ENCODE data around the gene CHD5.

Gene CHD5

DNA sequence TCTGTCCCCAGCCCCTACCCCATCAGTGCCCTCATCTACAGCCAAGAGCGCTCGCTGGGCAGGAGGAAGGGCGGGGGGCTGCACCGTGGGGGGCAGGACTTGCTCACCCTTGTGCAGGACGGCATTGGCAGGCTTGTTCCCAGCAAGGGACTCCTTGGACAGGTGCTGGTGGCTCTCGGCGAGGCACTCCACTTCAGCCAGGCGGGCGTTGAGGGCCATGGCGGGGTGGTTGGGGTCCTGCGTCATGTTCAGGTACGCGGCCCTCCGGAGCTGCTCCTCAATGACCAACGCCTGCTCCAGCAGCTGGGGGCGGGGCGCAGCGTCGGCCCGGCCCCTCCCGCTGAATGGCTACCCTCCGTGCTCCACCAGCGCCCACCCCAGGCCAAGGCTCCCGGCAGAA, 70.4 kb downstream of the CHD5 start:
- DNase-seq: no peak

DNA sequence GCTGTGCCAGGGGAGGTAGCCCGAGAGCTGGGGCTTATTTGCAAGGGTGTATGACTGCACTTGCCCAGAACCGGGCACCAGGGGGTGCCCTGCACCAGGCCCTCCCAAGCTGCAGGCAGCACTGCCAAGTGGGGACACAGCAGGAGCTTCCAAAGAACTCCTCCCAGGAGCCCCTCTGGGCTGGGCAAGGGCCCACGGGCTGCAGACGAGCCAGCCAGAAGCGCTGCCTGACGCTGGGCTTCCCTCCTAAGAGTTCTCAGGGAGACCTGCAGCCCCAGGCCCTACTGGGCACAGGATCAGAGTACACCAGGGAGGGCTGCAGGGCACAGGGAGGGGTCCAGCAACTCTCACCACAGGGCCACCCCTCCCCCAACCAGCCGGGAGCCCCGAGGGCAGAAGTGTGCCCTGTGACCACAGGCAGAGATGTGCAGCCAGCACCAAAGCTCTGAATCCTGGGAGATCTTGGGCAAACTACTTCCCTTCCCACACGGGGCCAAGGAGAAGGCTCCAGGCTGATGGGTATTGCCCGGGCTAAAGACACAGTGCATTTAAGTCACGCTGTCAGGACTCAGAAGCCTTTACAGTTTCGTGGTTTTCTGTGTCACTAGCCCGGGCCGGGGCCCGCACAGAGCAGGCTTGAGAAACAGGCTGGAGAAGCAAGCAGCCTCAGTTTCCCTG, 71.0 kb downstream of the CHD5 start:
- DNase-seq: no peak

DNA sequence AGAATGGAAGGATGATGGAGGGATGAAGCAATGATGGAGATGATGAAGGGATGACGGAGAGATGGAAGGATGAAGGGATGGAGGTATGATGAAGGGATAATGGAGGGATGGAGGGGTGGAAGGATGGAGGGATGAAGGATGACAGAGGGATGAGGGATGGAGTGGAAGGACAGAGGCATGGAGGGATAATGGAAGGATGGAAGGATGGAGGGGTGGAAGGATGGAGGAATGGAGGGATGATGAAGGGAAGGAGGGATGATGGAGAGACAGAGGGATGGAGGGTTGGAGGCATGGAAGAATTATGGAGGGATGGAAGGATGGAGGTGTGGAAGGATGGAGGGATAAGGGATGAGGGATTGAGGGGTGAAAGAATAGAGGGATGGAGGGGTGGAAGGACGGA, 71.6 kb downstream of the CHD5 start:
- DNase-seq: no peak

DNA sequence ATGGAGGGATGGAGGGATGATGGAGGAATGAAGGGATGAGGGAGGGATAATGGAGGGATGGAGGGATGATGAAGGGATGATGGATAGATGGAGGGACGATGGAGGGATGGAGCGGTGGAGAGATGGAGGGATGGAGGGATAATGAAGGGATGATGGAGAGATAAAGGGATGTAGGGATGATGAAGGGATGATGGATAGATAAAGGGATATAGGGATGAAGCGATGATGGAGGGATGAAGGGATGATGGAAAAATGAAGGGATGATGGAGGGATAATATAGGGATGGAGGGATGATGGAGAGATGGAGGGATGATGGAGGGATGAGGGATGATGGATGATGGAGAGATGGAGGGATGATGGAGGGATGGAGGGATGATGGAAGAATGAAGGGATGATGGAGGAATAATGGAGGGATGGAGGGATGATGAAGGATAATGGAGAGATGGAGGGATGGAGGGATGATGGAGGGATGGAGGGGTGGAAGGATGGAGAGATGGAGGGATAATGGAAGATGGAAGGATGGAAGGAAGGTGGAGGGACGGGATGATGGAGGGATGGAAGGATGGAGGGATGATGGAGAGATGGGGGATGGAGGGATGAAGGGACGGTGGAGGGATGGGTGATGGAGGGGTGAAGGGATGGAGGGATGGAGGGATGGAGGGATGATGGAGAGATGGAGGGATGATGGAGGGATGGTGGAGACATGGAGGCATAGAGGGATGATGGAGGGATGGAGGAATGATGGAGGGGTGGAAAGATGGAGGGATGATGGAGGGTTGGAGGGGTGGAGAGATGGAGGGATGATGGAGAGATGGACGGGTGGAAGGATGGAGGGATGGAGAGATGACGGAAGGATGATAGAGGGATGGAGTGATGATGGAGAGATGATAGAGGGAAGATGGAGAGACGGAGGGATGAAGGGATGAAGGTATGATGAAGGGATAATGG, 72.4 kb downstream of the CHD5 start:
- no peak for DNase-seq

DNA sequence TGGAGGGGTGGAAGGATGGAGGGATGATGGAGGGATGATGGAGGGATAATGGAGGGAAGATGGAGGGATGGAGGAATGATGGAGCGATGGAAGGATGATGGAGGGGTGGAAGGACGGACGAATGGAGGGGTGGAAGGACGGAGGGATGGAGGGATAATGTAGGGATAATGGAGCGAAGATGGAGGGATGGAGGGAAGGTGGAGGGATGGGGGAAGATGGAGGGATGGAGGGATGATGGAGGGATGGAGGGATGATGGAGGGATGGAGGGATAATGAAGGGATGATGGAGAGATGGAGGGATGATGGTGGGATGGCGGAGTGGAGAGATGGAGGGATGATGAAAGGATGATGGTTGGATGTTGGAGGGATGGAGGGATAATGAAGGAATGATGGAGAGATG, 73.1 kb downstream of the CHD5 start:
- no peak for DNase-seq

DNA sequence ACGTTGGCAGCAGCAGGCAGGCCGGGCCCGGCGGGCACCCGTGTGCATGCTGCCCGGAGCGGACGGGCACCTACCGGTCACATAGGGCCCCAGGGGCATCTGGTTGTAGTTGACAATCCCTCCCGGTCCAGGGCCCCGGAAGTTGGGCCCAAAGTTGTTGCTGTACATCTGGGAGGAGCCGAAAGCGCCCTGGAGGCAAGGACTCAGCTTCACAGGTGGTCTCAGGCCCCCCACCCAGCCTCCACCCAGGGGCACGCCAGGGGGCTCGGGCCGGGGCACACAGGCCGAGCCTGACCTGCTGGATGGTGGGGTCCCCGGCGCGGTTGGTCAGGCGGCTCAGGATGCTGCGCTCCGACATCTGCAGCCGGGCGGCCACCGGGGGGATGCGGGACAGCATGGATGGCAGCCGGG, 73.8 kb downstream of the CHD5 start:
- DNase-seq: no peak

DNA sequence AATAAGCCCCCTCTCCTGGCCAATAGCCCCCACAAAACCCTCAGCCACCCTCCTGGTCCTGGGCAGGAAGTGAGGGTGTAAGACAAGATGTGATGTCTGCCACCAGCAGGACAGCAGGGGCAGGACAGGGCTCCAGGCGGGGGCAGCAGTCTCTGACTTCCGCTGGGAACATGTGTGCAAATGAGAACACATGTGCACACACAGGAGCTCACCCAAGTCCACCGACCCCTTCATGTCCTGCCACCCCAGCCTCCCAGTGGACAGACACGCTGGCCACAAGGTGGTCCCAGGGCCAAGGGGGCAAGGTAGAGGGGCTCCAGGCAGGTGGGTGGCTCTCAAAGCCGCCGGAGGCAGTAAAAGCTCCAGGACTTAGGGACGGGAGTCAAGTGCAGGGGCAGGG, 74.4 kb downstream of the CHD5 start:
- no peak for DNase-seq

DNA sequence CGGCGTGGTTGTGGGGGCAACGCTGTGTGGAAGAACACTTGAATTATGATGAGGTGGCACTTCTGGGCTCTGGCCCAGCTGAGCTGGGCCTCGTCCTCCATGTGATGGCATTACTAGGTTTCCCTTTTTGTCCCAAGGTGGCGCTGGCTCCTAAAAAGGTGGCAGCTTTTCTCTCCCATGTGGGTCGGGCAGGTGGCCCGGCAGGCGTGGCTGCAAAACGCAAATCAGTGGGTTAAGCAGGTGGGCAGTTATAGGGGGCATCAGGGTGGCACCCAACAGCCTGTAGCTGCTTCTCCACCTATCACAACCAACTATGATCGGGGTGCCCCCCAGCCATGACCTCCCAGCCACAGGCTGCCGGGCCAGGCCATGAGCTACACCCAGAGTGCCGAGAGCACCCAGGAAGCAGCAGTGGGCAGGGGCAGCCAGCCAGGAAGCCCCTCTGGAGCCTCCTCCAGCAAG, 74.9 kb downstream of the CHD5 start:
- DNase-seq: no peak

DNA sequence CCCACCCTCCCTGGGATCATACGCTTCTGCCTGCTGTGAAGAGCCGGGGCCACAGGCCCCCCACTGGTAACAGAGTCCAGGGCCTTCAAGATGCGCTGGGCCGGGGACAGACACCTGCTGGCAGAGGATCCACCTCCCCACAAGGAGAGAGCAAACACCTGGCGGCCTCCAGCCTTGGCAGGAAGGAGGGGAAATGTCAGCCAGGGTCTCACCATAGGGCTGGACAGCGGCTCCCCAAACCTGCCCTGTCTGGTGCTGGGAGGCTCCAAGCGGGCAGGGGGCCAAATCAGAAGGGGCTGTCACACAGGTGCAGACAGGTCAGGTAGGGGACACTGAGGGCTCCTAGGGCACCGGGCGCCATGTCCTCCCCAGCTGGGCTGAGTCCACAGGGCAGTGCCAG, 75.5 kb downstream of the CHD5 start:
- DNase-seq: no peak

DNA sequence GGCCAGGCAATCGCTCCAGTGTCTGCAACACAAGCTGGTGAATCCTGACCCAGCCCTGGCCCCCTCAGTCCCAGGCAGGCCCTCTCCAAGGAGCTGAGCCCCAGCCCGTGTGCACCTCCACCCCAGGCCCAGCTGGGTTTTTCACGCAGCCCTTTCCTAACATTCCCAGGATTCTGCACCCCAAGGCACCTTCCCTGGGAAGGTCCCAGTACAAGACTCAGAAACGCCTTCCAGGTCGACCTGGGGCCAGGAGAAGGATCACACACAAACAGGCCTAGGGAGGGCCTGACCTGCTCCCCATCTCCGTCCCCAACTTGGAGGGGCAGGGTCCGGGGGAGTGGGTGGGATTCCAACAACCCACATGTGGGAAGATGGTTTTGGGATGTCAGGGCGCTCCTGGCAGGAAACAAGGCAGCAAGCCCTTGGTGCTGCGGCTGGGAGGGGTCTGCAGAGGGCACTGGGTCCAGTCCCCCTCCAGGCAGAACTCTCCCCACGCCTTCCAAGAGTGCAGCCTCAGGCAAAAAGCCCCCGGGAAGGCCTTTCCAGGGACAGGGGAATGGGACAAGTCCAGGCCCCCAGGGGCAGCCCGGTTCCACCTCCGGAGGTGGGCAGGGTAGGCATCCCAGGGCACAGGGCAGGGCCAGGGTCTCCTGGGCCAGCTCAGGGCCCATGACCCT, 76.1 kb downstream of the CHD5 start:
- no peak for DNase-seq

DNA sequence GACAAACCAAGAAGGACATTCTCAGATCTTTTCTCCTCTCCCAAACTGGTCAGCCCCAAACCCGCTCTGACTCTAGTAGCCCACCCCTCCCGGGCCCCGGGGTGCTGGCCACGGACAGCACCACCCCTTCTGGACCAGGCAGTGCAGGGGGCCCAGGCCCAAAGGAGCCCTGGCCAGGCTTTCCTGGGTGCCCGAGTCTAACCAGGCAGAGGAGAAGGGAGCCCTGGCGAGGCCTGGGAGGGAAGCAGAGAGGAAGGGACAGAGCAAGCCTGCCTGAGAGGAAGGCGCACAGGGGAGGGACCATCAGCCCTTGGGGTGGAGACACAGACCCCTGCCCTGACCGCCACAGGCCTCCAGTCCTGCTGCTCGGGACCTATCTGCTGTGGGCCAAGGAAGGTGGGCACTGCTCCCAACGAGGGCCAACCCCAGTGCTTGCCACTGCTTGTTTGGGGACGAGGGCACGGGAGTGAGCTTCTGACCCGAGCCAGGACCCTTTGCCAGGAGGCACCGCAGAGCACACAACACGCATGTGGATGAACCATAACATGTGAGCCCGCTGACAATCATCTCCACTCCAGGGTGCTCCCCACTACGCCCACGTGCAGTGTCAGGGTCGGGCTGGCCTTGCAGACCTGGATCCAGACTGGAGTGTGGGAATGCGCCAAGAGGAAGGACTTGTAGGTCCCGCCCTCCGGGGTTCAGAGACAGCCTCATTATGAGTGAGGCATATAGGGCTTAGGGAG, 76.8 kb downstream of the CHD5 start:
- DNase-seq: no peak

DNA sequence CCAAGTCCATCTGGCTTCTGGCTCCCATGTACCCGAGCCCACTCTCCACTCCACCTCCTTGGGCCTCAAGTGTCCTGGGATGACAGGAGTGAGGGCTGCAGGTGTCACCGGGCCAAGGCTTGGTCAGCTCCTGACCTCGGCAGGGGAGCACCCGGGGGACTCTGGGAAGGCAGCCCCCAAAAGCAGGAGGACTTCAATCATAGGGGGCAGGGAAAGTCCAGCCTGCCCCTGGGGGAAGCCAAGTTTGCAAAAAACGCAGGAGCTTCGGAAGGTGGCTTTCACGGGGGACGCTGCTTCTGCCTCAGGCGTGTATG, 77.6 kb downstream of the CHD5 start:
- no peak for DNase-seq

DNA sequence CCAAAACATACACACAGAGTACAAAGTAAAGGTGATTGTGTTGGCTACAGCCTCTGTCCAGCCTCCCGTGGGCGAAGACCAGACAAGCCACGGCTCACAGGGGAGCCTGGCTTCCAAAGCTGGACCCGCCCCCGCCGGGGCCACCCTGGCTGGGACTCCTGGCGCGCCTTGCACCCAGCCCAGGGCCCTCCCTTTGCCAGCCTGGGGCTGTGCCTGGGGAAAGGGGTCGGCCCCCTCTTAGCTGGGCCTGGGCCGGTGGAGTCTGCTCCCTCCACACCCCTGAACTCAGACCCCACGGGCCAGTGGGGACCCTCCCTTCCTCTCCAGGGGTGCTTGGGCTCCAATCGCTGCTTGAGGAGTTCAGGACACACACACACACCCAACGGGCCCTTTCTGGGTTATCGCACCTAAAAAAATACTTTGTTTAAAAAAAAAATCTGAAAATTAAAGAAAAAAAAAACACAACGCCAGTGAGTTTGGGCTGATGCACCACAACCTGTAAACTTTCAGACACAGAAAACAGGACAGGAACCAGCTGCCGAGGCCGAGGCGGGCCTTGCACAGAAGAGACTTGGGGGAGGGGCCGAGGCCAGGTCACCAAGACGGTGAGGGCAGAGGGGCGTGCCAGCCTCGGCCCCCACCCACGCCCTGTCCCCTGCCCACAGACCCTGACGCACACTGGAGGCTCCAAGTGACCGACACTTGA, 78.1 kb downstream of the CHD5 start:
- no peak for DNase-seq

DNA sequence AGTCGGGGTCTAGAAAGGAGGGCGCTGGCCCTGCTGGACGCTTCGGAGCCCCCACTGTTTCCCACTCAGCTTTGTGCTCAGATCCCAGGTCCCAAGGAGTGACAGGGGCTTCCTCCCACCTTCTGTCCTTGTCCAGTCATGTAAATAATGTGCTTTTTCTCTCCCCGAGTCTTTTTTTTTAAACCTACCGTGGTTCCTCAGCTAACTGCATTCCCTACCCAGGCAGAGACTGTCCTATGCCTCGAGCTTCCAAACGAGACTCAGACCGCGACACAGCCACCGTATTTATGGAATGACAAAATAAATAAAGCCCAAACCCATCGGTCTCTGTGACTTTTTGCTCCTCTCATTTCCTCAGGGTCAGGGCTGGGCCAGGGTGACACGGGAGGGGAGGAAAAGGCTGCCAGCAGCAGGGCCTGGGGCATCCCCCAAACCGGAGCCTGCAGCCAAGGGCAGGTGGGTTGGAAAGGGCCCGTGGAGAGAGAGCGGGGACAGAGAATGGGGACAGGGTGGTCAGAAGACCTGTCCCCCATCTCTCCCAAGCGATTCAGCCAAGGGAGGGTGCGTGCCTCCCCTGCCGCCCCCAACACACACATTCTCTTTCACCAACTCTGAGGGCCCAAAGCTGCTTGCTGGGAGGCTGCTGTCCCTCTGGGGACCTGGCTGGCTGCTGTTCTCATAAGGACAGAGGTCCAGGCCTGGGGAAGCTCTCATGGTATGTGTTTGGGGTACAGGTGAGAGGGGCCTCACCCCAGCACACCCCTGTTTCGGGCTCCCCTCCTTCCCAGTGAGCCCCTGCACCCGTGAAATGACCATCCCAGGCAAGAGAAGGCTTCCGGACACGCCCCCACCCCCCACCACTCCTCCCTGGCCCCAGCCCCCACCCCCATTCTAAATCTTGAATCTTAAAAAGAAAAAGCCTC, 79.0 kb downstream of the CHD5 start:
- DNase-seq: no peak

DNA sequence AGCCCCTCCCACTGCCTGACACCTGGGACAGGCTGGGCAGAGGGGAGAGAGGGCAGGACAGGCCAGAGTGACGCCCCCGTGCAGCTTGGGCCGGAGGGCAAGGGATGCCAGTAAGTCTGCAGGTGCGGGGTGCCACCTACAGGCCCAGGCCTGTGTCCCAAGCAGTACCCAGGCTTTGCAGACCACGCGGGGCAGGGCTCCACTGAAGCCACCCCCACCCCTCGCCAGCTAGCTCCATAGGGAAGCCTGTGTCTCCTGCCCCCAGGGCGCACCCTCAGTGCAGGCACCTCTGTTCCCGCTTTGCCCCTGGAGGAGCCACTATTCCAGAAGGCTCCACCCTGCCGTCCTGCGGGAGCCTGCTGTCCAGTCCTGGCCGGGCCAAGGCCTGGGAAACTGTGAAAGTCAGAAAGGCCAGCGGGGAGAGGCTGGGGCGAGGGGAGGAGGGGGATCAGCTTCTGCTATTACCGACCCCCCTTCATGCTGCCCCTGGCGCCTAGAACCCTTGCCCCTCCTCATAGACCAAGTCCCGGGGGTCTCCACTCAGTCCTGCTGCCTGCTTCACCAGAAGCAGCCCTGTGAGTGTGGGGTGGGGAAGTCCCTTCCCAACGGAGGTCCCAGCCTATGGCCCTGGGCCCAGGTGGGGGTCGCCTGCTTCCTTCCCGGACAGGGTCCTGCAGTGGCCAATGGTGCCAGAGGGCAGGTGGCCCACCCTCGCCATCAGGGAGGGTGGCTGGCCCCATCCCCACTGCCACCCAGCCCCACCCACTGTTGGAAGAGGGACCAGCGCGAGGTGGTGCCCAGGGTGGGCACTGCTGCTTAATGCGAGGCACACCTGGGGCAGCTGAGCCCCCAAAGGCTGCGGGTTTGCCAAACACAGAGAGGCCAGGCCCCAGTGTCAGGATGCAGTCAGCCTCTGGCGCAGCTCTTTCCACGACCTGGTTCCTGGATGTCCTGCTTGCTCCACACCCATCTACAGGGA, 80.0 kb downstream of the CHD5 start:
- DNase-seq: no peak

DNA sequence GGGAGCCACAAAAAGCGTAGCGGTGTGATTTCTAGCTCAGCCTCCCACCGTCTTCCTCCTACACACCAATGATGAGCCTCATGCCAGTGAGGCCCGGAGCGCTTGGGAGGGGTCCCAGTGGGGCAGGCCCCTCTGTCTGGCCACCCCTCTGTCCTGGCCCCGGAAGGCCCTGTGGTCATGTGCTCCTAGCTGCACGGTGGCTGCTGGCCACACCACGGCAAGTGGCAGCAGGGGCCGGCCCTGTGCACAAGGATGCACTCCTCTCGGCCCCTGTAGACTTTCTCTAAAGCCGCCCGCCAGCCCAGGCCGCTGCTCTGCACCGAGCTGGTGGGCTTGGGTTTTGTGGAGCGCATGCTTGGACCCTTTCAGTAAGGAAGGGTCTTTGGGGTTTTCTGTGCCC, 80.8 kb downstream of the CHD5 start:
- no peak for DNase-seq

DNA sequence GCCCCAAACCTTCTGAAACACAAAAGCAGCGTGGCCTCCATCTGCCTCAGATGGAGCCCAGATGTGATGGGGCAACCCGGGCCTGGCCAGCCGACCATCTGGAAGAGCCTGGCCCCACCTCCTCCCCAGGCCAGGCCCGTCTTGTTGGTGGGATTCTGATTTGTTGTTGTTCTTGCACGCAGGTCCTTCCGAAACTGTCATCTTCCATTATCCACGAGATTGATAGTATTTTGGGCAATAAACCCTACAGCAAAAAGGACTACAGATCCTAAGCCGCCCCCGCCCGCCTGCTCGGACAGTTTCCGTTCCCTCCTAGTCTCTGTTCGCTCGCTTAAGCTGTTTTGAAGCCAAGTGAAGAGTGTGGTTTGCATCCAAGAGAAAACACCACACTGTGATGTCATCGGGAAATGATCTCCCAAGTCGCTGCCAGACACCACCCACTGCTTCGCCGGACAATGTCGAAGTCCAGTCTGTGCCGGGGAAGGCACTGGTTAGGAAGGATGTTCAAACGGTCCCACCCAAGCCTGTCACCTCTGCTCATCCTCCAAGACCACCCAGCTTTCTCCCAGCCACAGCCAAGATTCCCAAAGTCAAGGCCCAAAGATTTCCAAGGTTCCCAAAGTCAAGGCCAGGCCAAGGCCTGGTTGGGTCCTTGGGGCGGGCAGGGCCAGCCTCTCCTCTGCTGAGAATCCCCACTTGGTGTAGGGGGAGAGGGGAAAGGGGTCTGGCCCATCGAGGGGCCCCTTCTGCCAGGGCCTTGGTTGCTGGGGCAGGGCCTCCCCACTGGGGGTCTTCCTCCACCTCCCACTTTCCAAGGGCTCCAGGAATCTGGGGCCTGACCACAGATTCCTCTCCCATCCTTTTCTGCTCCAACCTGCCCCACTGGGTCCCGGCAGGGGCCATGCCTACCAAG, 81.6 kb downstream of the CHD5 start:
- DNase-seq: no peak

DNA sequence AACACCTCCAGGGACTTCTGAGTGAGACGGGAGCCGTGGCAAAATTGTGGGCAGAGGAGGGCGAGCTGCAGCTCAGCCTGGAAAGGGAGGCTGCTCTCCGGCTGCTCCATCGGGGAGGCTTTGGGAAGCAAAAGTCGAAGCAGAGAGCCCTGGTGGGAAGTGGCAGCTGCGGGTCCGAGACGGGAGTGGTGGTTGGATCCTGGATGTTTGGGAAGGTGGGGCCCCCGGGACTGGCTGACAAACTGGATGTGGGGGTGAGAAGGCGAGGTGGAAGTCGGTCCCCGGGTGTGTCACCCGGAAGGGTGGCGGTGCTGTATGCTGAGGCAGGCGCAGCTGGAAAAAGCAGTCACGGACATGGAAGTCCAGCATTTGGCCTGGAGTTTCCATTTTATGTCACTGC, 82.3 kb downstream of the CHD5 start:
- no peak for DNase-seq

DNA sequence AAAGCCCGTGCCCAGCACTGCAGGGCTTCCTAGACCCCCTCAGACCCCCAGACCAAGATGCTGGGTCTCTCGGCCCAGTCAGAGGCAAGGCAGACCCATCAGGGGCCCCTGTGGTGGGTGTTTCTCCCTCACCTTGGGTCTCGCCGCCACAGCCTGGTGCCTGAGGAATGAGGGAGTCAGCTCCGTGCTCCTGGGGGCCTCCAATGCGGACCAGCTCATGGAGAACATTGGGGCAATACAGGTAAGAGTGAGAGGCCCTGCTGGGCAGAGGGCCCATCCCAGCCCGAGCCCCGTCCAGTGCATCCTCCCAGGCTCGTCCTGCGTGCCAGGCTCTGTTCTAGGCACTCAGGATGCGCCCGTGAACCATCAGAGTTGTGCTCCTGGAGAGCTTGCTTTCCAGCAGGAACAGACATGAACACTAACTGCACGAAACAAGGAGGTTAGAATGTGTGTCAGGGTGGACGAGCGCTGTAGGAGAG, 83.0 kb downstream of the CHD5 start:
- DNase-seq: no peak
